NCI-H2196 (cell line): Measurements from ENCODE around the gene ACAP2.
A peak's percentile ranks its signal among the peaks of the same experiment; 100 is the strongest.
"Not testable (repeated sequence)": the region's sequence is repeated elsewhere in the genome, so short reads cannot be mapped to it uniquely, and the experiment has no call there.

Experiments
- DNase-seq: peaks from one replicate; lab custom pipeline; 2025; ENCODE audit not compliant: unreplicated experiment; lab: John Stamatoyannopoulos, UW

ACAP2 gene, protein sequence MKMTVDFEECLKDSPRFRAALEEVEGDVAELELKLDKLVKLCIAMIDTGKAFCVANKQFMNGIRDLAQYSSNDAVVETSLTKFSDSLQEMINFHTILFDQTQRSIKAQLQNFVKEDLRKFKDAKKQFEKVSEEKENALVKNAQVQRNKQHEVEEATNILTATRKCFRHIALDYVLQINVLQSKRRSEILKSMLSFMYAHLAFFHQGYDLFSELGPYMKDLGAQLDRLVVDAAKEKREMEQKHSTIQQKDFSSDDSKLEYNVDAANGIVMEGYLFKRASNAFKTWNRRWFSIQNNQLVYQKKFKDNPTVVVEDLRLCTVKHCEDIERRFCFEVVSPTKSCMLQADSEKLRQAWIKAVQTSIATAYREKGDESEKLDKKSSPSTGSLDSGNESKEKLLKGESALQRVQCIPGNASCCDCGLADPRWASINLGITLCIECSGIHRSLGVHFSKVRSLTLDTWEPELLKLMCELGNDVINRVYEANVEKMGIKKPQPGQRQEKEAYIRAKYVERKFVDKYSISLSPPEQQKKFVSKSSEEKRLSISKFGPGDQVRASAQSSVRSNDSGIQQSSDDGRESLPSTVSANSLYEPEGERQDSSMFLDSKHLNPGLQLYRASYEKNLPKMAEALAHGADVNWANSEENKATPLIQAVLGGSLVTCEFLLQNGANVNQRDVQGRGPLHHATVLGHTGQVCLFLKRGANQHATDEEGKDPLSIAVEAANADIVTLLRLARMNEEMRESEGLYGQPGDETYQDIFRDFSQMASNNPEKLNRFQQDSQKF

DNA sequence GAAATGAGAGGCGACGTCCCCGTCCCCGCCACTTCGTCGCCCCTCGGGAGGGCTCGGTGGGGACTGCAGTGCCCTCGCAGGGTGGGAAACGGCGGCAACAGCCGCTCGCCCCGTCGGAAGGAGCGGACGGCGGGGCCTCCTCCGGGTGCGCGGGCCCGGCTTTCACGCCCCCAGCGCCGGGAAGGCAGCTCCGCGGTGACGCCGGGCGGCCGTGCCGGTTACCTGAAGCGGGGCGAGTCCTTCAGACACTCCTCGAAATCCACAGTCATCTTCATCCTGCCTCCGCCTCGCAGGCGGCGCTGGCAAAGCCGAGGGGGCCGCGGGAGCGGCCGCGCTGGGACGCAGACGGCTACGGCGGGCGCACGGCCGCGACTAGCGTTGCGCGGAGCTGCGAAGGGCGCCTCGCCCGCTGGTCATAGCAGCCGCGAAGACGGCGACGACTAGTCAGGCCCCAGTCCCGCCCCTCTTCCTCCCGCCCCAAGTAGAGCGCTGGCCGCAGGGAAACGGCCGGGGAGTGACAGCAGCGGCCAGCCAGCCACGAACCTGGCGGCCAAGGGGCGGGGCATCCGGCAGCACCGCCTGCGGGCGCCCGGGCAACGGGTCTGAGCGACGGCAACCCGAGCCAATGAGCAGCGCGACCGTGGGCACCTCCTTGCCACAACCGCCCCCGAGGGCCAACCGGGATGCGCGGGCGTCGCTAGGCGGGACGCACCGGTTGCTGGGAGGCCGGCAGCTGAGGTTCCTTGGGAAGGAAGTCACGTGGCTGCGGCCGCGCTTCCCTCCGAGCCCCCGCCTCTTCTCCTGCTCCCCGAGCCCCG is at the start of gene ACAP2:
ACAP2 (minus strand) TSS at position 448 of the 818 bp plus-strand sequence; CDS start at position 275, 173 bp downstream.
- DNase-seq: peak; percentile 100

DNA sequence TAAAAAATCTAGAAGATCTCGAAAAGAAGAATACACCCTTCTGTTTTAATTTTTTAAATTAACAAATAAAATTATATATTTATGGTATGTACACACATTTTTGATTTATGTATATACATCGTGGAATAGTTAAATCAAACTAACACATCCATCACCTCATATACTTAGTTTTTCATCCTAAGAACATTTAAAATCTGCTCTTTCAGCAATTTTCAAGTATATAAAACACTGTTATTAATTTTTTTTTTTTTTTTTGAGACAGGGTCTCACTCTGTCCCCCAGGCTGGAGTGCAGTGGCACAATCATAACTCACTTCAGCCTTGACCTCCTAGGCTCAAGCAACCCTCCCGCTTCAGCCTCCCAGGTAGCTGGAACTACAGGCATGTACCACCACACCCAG is 32.8 kb upstream of the ACAP2 start:
- DNase-seq: no peak

DNA sequence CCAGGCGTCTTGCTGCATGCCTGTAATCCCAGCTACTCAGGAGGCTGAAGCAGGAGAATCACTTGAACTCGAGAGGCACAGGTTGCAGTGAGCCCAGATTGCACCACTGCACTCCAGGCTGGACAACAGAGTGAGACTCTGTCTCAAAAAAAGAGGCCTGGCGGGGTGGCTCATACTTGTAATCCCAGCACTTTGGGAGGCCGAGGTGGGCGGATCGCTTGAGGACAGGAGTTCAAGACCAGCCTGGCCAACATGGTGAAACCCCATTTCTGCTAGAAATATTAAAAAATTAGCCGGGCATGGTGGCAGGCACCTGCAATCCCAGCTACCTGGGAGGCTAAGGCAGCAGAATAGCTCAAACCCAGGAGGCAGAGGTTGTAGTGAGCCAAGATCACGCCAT is 32.3 kb upstream of the ACAP2 start:
- DNase-seq: not testable (repeated sequence)

DNA sequence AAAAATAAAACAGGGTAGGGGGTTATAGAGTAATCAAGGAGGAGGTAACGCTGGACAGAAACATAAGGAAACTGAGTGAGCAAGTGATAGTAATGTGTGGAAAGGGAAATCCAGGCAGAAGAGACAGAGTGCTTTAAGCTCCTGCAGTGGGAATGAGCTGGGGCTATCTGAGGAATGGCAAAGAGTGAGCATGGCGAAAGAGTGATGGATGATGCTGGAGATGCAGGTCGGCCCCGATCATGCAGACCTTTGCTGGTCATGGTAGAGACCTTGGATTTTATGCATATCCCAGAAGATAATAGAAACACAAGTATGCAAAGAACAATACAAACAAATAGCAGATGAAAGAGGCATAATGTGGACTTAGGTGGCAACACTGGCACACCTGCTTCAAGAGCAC is 26.0 kb upstream of the ACAP2 start:
- DNase-seq: no peak

DNA sequence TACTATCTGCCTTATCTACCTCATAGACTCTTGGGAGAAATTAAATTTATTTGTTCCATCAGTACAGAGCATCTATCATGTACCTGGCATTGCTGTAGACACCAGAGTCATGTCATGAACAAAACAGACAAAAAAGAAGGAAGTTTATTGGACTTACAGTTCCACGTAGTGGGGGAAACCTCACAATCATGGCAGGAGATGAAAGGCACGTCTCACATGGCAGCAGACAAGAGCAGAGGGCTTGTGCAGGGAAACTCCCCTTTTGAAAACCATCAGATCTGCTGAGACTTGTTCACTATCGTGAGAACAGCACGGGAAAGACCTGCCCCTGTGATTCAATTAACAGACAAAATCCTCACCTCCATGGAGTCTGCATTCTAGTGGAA is 25.6 kb upstream of the ACAP2 start:
- DNase-seq: no peak

DNA sequence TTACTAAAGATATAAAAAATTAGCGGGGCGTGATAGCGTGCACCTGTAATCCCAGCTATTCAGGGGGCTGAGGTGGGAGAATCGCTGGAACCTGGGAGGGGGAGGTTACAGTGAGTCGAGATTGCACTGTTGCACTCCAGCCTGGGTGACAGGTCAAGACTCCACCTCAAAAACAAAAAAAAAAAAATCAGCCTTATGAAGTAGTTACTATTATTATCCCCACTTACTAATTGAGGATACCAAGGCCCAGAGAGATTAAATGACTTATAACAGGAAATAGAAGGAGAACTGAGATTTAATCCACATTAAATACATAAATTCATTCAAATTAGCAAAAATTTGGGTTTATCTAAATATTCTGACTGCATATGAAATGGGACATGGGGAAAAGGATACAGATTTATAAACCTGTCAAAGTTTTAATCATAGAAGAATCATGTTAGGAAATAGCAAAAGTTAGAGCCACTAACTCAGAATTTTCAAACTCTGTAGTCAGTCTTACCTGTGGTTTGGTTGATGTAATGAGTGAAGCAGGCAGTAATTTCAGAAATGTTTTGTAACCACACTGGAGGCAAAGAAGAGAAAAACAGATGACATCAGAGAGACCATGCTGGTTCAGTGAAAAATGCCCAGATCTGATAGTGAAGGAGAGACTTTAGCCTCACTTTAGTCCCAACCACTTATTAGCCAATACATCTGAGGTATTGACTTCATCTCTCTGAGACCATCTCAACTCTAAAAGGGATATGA is 25.0 kb upstream of the ACAP2 start:
- DNase-seq: no peak

DNA sequence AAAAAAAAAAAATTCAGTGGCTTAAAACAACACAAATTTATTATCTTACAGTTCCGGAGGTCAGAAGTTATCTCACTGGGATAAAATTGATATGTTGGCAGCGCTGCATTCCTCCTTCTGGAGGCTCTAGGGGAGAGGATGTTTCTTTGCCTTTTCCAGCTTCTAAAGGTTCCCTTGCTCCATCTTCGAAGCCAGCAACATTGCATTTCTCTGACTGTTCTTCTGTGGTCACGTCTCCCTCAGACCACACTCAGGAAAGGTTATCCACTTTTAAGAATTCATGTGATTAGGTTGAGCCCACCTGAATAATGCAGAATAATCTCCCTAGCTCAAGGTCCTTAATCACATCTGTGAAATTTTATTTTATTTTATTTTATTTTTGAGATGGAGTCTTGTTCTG is 23.4 kb upstream of the ACAP2 start:
- no peak for DNase-seq

DNA sequence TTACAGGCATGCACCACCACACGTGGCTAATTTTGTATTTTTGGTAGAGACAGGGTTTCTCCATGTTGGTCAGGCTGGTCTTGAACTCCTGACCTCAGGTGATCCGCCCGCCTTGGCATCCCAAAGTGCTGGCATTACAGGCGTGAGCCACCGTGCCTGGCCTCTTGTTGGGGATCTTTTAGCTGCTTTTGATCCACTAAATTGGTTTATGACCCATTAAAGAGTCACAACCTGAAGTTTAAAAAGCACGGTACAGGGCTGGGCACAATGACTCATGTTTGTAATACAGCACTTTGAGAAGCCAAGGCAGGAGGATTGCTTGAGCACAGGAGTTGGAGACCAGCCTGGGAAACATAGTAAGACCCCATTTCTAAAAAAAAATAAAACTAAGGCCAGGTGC is 20.1 kb upstream of the ACAP2 start:
- DNase-seq: not testable (repeated sequence)

DNA sequence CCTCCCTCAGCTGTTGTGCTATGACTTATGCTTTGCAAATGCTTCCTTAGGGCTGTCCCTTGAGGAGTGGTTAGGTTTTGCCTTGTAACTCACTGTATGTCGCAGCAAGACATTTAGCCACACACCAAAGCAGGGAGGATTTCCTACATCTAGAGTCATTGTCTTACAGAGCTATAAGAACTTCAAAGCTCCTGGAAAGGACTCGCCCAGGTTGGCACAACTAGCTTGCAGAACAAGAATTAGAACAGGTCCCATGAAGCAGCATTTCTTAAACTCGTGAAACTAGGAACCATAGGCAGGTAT is 19.4 kb upstream of the ACAP2 start:
- DNase-seq: no peak

DNA sequence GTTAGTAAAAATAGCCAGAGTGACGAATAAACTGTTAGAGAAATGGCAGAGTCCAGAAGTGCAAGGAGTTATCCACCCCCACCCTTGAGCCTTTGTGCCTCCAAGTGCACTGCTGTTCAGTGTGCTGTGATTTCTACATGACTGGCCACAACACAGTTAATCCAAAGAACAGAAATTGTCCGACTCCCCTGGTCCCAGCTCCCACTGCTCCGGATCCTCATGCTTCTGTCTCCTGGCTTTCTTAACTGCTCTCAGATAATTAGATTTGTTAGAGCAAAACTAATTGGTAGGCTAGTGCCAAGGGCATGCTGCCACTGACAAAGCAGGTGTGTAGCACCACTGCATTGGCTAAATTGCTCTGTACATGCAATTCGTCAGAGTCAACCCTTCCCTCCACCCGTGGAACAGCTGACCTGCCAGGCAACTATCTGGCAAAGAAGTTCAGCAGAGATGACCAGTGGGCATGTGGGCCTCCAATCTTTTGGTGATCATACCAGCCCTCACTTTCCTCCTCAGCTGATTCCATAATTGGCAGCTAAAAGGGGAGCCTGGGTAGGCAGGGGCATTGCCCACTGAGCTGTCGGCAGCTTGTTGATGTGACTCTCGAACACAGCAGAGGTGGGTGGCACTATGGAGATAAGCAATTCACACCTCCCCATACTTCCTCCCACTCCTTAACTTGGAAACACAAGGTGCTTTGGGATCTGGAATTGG is 18.9 kb upstream of the ACAP2 start:
- DNase-seq: no peak

DNA sequence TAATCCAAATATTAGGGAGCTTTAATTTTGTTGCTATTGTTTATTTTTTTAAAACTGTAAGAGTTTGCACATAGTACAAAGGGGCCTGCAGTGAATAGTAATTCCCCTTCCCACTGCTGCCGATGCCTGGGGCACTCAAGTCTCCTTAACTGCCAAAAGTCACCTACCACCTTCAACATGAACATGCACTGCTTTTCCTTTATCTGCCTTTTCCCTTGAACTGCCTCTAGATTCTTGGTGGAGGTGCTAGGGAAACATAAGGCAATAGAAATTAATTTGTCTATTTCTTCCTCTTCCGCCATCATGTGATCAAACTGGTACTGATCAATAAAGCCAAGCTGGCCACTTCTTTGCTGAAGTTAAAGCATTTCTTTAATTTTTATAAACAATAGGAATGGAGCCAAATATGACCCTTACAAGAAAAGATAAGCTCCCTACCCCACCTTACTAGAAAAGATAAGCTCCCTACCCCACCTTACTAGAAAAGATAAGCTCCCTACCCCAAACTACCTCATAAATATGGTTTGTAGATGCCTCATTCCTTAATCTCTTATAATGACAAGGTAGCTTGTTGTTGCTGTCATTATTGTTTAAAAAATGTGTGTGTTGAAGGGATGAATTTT is 17.4 kb upstream of the ACAP2 start:
- DNase-seq: no peak

DNA sequence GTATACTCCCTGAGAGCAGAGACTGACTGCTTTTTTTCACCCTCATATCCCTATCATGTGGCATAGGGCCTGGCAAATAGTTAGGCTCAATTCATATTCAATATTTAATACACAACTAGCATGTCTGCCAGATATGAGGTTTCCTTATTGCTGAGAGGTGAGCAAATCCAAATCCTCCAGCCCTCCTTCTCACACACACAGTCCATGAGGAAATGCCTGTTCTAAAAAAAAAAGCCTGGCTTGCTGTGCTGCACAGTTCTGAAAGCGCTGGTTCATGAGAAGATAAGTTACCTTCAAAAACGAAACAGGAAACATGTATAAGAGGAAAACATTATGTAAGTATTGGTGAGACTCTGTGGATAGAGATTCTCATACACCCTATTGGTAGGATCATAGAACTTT is 15.5 kb upstream of the ACAP2 start:
- no peak for DNase-seq

DNA sequence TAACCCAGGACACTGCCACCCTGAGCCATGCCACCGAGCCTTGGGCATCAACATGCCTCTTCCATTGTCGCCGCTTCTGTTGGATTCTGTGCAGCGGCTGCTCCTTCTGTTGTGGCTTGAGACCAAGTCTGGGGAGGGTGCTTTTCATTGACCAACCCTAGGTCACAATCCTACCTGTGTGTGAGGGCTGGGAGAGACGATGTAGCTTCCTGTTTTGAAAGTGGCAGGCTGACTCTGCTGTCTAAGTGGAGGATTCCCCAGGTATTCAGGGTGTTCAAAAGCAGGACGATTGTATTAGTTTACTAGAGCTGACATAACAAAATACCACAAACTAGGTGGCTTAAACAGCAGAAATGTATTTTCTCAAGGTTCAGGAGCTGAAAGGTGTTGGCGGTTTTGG is 13.0 kb upstream of the ACAP2 start:
- no peak for DNase-seq

DNA sequence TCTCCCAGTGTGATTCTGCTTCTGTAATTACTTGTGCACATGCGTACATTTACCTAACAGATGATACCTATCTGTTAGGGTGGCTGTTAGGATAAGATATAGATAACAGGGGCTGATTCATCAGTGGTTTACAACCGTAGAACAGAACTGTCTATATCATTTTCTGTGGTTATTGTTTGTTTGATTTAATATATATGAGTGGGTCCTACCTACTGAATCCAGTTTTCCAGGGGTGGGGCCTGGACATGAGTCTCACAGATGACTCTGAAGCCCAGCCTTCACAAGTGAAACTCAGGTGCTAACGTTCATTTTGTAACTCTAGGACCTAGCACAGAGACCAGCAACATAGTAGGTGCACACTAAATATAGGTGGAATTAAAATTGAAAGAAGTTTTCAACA is 10.4 kb upstream of the ACAP2 start:
- DNase-seq: no peak

DNA sequence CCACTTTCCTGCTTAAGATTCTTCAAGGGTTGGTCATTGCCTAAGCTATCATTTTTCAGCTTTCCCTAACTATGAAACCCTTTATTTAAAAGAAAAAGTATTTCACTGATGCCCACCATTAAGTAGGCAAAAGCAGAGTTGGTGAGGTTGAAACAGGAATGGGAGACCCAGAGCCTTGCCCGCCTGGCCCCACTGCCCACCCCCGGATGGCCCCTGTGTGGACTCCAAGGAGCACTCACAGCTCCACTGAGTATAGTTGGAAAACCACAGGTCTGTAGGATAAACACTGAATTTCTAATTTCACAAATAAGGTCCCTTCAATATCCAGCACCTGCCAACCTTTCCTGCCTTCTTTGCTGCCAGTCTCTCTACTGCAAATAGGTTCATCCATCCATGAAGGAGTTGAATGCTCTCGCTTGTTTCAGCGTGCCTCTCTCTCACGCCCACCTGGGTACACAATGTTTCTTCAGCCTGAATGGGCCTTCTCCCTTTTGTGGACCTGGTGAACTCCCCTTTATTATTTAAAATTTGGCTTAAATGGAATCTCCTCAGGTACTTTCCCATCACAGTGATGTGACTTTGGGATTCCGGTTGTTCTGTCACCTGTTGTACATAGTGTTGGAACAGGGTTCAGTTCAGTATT is 8.7 kb upstream of the ACAP2 start:
- peak; percentile 81 for DNase-seq

DNA sequence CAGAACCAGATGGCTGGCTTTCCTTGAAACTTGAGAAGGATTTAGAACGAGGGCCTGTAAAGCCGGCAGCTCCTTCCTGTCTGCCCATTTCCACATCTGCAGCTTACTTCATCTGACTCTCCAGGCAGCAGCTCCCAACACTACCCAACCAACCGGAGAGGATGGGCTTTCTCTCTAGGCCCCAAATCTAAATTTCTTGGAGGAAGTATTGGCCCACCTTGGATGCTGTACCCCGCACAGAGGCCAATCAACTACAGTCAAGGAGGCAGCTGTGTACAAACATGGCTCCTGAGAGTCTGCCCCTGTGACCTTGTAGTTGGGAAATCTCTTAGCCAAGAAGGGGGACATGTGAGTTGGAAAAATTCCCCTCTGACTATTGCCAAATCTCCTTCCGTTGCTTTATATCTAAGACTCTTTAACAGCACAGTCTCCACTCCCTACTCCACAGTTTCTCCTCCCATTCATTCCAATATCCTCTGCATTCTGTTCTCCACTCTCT is 8.0 kb upstream of the ACAP2 start:
- peak; percentile 73 for DNase-seq

DNA sequence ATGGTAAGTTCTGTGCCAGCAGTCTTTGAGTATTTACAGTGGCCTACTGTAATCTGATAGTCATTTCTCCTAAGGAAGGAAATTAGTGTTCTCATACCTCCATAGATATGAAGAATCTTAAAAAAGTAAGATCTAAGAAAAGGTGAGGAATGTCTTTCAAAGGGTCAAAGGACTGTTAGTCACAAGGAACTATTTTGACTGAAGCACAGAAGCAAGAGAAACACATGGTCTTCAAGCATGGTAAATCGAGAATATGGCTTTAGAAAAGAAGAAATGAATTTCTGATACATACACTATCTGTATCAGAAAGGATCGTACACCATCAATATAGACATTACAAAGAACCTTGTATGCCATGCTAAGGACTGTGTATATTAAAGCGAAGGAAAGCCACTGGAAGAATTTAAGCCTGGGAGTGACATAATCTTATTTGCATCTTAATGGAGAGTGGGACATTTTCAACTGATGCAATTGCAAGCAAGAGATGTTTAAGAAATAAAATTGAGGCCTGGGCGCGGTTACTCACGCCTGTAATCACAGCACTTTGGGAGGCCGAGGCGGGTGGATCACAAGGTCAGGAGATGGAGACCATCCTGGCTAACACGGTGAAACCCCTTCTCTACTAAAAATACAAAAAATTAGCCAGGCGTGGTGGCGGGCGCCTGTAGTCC is 5.5 kb upstream of the ACAP2 start:
- no peak for DNase-seq

DNA sequence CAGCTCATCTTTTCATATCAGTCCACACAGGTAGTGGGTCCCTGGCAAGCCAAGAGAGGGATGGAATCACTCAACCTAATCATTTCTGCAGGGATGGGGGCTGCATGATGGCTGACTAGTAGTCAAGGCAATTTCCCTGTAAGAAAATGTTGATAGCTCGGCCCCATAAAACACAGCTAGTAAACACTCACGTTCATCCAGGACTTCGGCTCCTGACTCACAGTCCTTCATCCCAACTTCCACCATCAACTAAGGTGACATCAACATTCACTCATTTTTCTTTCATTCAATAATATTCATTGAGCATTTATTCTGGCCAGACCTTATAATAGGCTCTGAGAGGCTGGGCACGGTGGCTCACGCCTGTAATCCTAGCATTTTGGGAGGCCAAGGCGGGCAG is 4.4 kb upstream of the ACAP2 start:
- DNase-seq: no peak

DNA sequence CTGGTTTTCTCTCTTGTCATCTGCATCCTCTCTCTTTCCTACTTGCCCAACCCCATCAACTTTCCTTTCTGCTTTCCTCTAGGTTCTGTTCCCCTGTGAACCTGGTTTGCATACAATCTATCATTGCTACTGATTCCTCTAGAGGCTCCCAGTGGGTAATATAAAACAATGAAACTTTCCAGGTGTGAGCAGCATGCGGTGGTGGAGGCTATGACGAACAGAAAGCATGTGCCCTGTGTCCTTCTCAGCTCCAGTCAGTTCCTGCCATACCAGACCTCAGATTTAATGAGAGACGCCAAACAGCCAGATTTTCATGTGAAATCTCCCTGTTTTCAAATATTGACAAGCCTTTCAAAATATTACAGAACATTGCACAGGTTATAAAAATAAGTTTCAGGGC is 3.5 kb upstream of the ACAP2 start:
- DNase-seq: no peak
